CD4-positive, alpha-beta T cell treated with Interferon gamma for 1 hour (primary cell): ENCODE measurements around the gene SATB2.

Experiments
- DNase-seq: peaks from one replicate; pipeline ENCODE4 v3.0.0-alpha.2; 2020

Gene SATB2

DNA sequence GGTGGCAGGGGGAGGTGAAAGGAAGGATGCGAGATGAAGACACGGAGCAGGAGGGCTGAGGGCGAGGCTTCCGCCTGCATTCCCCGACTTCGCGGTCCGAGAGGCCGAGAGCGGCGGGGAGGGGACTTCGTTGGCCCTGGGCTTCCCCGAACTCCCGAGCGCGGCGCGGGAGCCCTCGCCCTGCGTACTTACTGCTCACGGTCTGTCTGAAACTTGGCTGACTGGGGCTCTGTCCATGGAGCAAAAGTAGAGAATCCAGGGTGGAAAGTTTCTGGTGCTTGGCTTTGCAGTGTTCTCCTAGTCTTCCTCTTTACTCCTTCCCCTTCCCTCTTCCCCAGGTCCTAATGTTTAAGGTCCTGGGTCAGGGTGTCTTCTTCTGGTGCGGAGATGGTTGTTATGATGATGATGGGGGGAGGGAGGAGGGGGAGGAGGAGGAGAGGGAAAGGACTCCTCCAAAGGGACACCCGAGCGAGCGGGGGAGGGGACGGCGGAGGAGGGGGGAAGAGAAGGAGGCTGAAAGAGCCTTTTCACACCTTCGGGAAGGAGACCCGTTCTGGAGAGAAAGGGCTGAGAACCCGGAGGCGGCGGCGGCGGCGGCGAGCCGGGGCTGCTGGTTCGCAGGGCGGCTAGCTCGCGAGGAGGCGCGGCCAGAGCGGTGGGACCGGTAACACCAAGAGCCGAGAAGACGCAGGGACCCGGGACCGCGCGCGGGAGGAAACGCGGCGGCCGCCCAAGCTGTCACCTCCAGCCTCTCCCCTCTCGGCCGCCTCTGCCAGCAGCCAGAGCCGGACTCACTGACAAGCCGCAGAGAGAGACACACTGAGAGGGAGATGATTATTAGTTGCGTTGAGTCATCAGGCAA is at the start of gene SATB2:
Gene SATB2, minus strand, starts transcription at position 793 of the 862 bp plus-strand sequence. CDS start 1,902 bp downstream, outside the sequence.
- DNase-seq: no peak

DNA sequence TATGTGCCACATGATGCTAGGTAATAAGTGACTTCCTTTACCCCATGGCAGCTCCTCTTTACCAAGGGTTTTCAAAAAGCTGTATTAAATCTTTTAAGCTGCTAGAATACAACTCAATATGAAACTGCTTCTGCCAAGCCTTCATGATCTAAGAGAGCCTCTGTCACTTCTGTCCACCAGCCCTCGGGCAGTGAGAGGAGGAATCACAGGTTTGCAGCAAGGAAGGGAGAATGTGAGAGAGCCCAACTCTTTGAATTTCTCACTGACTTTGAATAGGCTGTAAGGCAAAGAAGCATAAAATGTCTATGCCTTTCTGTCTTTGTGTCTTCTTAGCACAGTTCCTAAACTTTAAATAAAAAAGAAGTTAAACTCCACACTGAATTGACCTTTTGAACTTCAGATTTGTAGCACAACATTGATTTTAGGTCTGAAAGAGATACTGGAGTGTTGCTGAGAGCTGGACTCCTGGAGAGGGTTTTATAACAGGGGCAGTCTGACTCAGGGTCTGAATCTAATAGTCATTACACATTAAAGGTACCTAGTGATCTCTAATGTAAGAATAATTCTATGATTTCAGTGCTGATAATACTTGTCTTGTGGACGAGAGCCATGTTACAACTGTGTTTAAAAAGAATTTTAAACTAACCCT is 48.1 kb upstream of the SATB2 start:
- no peak for DNase-seq

DNA sequence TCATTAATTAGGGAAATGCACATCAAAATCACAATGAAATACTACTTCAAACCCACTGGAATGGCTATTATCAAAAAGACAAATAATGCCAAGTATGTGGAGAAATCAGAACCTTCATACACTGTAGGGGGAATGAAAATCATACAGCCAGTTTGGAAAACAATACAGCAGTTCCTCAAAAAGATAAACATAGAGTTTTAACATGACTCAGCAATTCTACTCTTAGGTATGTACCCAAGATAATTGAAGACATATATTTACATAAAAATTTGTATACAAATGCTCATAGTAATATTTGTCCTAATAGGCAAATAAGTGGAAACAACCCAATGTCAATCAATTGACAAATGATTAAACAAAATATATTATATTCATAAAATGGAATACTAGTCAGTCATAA is 45.4 kb upstream of the SATB2 start:
- DNase-seq: no peak

DNA sequence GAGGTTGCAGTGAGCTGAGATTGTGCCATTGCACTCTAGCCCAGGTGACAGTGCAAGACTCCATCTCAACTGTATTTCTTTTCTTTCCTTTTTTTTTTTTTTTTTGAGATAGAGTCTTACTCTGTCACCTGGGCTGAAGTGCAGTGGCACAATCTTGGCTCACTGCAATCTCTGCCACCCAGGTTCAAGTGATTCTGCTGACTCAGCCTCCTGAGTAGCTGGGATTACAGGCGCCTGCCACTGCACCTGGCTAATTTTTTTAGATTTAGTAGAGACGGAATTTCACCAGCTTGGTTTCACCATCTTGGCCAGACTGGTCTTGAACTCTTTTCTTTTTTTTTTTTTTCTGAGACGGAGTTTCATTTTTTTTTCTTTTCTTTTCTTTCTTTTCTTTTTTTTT is 41.3 kb upstream of the SATB2 start:
- DNase-seq: no peak

DNA sequence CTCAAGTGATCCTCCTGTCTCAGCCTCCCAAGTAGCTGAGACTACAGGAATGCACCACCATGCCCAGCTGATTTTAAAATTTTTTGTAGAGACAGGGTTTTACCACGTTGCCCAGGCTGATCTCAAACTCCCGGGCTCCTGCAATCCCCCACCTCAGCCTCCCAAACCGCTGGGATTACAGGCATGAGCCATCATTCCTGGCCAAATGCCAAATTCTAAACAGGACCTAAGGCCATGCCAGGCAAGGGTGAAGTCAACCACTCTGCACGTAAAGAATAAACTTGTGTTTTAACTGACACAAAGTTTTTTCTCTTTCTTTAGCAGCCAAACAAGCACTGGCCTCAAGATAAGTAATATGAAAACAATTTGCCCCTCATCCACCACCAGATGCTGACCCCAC is 37.4 kb upstream of the SATB2 start:
- DNase-seq: no peak

DNA sequence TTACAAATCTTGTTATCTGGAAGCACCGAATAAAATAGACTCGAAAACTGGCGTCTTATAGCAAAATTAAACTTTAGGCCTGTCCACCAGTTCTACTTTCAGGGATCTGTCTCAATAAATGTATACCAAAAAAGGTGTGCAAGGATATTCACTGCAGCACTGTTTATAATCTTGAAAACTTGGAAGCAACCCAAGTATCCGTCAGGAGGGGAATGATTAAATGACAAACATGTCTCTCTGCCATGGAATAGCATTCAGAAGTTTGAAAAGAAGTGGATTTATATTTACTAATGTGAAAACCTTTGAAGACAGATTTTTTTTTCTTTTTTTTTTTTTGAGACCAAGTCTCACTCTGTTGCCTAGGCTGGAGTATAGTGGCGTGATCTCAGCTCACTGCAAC is 32.3 kb upstream of the SATB2 start:
- no peak for DNase-seq

DNA sequence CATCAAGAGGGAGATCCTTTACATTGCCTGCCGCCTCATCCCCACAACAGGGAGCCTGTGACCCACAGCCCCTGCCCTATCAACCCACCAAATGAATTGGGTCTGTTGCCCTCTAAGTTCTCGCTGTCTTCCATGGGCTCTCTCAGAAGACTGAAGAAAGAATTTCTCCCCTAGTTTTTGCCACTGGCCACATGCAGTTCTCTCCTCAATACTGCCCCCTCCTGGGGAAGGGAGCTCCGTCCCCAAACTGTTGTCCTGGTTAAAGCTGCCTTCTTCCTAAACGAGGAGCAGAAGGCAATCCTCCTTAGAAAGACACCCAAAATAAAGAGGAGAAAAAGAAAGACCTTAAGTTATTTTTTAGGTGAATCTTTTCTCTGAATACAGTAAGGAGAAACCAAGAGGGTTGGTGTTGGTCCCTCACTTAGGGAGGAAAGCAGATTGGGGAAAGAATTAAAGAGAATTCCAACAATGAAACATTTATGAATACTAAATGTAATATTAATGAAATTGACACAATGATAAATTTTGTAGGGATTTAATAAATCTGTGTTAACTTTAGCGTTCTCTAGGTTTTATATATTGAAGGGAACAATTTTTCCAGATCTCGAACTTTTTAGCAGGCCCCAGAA is 31.1 kb upstream of the SATB2 start:
- DNase-seq: peak; percentile 11

DNA sequence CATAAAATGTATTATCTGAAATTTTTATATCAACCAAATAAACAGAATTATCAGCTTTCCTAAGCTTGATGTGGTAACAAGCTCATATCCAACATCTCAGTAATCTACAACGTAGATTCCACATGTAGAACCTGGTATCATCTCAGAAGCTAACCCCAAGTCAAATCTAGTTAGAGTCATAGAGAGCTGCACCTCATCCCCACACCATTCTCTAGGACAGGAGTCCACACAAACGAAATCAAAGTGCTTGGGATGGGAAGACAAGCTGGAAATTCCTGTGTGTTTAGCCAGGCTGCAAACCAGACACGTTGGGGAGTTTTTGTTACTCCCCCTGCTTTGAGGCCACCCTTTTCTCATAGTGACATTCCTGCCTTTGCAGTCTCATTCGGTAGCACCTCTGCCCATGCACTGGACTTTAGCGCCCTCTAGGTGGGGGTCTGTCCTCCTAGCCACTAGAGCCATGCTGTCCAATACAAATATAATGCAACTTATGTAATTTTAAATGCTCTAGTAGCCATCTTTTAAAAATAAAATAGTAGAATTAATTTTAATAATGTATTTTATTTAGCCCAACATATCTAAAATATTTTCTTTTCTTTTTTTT is 28.1 kb upstream of the SATB2 start:
- no peak for DNase-seq

DNA sequence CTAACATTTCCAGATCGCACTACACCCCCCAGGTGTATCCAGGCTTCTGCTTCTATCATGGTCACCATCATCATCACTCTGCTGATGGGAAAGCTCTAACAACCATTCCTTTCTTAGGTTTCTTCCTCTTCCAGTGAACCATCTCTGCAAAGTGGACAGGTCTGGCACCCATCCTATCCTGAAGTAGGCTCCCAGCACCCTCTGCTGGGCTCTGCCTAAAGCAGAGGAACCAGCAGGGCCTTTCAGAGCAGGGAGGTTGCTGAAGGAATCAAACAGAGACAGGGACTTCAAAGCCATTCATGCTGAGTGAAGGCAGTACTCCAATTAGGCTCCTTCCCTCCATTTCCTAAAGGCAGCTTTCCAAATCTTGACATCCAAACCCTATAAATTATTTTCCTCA is 27.2 kb upstream of the SATB2 start:
- no peak for DNase-seq

DNA sequence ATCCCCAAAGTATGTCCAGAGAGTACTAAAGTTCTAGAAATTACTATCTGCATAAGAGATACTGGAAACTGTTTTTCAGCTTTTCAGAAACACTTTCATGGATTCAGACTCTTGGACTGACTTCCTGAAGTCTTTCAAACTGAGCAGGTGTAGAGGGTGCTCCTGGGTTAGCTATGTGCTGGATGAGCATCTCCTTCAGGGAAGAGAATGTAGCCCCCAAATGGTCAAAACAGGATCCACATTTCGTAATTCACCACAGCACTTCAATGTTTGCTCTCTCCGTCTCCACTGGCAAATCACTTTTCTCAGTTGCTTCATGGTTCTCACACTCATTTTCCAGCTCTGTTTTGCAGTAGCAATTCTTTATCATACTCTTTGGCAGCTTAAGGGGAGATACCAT is 23.2 kb upstream of the SATB2 start:
- no peak for DNase-seq

DNA sequence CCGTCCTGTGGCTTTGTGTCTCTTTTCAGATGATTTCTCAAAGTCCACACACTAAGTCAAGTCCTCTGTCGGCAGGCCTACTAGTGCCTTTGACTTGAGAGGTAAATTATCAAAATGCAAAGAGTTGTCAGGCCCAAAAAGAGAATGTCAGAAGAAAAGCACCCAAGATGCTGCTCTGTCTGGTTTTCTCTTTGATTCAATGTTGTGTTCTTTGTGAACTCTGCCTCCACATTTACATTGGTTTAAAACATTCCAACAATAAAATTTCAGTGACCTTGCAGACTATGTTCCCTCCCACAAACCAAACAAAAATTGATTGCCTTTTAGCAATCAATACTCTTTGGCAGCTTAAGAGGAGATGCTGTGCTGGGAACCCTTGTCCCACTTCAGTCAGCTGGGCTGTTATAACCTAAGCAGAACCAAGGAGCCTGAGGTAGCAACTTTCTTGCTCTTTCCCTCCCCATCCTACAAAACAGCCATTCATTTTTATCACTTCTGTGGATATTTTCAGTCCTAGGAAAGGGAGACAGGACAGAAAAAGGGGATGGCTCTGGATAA is 19.6 kb upstream of the SATB2 start:
- no peak for DNase-seq

DNA sequence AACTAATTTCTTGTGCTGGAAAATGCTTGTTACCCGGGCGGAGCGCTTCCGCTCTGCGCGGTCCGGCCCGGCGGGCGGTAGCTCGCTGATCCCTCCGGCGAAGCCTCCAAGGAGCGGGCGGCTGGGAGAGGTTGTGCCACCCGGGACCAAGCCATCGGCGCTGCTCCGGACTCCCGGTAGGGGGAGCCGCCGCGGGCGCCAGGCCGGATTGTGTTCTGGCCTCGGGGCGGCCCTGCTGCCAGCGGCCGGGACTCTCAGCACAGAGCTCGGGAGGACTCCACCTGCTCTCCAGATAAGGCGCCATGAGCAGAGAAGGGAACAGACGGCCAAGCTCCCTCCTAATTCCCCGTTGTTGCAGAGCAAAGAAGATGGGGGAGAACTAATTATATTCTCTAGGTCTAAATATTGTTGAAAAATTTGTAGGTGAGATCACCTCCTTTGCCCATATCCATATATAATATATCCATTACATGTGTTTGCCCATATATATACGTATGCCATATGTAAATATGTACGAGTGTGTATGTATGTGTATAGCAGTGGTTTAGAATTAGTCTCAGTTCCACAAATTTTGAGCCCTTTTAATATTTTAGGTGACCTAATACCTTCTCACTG is 13.8 kb upstream of the SATB2 start:
- DNase-seq: no peak

DNA sequence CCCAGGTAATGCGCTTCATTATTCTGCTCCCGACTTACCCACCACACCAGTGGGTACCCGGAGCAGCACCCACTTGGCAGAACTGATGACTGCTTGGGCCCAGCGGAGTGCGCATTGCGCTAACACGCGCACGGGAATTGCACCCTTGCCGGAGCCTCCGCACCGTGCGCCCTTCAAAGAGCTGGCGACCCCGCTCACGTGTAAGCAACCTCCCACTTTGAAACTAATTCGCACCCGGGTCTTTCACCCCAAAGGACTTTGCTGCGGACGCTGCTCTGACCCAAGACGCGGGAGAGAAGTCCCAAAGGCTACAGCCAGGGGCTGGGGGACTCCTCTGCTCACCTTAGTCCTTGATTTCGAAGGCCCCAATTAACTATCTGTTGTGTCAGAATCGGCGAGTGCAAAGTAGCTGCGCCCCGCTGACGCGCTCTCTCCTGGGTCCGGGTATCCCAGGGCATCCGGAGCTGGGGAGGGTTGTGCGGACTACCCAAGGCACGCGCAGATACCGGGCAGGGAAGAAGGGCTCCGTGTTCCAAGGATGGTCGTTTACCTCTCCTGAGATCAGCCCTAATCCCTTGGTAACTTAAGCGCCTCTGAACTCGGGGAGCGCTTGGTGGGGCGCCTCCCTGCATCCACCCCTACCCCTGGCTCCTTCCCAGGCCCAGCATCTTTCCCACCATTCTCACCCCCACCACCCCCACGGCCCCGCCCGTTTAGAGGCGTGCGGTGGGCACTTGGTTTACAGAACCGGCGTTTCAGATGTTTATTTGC is 13.1 kb upstream of the SATB2 start:
- DNase-seq: no peak

DNA sequence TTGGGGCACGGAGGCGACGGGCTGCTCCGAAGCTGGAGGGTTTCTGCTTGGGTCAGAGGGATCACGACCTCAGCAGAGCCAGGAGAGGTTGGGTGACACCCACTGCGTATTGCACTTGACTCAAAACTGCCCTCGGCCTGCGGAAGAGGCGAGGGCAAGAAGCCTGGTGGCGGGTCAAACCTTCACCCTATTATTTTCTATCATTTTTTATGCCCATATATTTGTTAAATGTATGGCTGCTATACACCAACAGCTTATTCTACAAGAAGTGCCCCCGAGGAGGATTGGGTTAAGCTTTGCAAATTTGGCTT is 12.6 kb upstream of the SATB2 start:
- no peak for DNase-seq

DNA sequence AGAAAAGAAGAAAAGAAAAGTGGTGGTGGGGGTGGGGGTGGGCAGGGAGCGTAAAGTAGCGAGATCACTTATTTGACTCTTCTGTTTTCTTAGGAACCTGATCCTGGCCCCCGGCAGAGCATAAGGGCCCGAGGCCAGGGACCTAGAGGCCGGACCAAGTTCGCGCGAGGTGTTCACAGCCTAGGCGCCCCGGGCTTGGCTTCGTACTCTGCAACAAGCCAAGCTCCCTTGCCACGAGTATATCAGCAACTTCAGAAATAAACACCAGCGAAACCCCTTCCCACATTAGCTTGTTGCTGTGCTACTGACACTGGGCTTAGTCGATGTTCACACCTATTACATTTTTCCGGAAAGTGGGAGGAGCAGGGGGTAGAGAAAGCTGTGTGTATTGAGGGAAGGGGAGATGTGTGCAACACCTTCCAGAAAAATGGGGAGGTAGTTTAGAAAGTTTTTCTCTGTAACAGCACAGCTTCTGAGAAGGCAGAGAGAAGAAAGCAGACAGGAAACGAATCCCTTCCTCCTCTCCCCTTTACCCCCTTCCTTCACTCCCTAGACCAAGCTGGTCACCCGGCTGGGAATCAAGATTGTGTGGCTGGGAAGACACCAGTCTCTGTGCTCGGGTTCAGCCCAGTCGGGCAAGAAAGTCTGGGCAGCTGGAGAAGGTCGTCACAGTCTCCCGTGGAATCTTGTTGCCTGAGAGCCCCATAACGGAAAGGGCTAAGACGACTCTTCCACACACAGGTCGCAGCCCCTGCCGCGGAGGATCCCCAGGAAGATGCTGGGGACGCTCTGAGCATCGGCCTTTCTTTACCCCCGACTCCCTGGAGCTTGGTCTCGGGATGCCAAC is 12.0 kb upstream of the SATB2 start:
- no peak for DNase-seq

DNA sequence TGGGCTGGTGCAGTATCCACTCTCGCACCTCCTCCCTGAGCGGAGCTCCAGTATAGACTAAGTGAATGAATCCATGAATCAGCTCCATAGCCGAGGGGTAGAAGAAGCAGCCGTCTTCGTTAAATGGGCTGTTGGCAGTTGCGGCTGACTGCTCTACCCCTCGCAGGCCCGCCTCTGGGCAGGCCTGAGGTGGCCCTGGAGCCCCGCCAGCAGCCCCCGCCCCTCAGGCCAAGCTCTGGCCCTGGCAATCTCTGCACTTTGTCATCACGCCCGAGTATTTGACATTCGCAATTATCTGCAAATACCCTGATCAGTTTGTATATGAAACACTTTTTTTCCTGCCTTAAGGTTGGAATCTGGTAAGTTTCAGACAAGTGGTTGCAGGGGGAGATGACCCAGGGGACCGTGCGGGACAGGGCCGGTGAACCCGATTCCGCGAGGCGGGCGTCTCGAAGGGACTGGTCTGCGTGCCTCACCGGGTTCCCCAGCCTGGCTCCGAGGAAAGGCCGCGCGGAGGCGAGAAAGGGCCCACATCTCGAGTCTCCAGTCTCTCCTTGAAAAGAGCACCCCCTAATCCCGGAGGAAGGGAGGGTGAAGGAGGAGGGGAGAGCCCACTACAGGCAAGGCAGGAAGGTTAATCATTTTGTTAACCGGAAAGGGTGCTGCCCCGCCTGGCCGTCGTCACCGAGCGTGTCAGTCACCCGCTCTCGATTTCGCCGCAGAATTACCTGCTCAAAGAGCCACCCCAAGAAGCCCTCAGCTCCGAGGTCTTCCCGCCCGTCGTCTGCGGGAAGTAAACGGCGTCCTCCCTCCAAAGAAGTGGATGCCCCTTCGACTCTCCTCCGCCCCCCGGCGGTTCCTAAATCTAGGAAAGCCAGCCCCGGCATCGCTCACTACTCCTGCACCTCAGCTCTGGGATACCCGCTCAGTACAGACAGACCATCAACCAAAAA is 11.1 kb upstream of the SATB2 start:
- DNase-seq: no peak

DNA sequence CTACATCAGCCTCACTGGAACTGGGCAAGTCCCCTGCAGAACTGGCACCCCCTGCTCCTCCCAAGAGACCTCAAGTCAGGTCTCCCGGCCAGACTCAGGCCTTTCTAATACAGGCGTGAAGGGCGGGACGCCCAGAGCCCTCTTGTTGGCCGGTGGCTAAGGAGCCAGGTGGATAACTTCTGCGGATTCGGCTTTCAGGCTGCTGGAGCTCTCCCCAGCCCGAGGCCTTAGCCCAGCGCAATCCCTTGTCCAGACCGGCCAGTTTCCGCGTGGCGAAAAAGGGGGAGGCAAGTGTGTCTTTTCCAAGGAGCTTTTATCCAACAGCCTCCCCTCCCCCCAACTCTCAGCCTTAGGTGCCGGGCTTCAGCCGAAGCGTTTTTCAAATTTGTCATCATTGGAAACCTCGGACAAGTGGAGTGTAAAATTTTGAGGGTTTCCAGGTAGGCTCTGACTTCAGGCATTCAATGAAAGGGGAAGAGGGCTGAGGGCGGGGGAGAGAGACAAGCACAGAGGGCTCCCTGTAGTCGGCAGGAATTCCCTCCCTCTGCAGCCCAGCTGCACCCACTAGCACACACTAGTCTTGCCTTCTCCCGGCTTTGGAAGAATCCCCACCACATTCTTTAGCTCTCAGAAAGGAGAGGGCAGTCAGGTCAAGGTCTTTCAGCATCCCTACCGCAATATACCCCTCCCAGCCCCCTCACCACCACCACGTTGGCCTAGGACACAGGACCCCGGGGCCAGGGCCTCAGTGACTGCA is 9.5 kb upstream of the SATB2 start:
- no peak for DNase-seq

DNA sequence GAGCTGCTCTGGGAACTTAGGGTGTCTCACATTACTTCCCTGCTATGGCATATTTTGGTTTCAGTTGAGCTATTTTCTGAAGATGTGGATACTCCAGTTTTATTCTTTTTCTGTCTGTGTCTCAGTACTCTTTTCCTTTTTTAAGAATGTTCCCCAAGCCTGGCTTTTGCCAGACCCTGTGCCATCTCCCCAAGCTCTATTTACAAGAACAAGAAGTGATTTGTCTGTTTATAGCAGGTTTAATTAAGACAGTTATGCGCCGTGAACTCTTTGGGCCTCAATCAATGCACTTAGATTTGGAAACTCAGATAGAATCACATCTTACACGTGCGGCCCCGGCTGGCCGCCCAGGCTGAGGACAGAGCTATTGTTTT is 8.9 kb upstream of the SATB2 start:
- no peak for DNase-seq

DNA sequence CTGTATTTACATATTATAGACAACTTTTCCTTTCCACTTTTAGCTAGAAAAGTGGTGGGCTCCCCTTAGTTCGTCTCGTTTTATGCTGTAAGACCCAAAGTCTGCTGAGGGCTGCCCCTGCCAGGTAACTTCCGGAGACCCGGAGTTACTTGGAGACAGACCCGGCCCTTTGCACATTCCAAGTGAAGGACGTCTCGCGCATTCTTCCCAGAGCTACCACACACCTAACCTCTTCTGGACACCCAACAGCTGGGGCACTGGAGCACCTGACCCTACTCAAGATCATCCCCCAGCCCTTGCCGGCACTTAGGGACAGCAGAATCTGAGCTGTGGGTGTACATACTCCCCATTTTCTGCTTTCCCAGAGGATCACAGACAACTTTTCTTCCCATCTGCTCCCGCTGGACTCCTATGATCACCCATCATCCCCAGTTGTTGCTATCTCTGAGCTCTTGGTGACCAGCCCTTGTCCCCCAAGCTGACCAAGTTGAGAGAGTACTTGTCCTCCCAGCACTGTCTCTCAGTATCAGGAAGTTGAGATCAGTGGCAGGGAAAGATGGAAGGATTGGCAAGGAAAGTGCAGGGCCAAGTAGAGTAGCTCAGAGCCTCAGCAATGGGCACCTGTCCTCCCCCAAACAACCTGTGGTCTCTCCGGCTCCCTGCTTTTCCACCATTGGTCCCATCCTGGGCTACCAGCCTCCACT is 8.4 kb upstream of the SATB2 start:
- no peak for DNase-seq
